HG03108 (cell line): ENCODE measurements around the gene RIMS1.

Source experiments
- ATAC-seq: cut with Tn5 transposase; IDR thresholded peaks from one replicate; pipeline ENCODE4 v1.9.1; 2021; ENCODE audit warnings: moderate library complexity; ENCODE audit not compliant: unreplicated experiment

Gene RIMS1

DNA sequence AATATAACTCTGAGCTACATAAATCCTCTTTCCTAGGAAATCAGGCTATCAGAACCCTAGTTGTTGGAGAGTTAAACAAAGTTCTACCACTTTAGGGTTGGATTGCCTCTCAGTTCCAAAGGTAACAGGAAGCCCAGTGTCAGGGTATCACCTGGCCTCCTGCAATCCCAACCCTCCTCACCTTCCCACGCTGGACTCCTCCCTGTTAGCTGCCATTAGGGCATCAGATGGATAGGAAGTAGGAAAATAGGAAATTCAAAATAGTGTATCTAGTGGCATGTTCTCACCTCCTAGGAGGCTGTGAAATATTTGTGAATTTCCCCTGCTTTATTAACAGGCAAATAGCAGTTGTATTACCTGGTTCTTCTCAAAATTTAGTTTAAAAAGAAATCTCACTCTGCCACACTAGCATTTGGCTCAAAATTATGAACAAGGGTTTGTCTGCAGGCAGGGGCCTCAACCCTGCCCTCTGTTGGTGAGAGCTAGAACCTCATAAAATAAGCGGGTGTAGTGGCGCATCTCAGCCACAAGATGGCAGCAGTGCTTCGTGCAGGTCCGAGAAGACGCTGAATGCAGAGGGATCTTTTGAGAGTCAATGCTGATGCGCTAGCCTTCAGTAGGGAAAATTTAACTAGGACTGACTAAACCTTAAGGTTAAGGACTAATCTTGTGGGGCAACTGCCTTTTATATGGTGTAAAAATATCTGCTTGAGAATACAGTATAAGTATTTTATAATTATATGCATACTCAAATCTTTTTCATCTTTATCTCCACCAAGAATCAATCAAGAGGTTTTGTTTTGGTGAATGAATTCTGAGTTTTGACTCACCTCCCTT is 525.7 kb downstream of the RIMS1 start:
- peak; percentile 80 for ATAC-seq

DNA sequence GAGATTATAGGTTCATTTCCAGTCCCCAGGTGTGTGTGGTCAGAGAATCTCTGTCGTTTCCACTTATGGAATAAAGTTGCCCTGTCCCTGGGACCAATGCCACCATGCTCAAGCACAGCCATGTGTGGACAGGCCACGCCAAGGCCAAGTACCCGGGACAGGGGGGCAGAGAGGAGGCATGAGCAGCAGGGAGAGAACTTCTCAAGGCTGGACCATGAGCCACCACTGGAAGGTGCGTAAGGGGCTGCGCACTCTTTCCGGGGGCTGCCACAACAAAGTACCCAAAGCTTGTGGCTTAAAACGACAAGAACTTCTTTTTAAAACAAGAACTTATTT is 526.3 kb downstream of the RIMS1 start:
- no peak for ATAC-seq

DNA sequence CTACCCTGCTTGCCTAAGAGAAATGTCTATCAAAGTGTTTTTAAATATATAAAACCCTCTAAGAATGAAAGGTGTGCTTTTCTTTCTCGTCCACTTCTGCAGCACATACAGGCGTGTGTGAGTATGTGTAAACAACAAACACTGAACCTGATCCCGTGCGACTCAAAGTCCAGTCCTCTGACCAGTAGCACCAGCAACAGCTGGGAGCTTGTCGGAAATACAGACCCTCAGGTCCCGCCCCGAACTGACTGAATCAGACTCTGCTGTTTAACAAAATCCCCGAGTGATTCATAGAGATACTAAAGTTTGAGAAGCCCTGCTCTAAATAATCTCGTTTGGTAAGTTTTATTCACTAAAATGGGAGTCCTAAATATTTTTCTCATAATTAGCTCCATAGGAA is 527.5 kb downstream of the RIMS1 start:
- ATAC-seq, result no peak

DNA sequence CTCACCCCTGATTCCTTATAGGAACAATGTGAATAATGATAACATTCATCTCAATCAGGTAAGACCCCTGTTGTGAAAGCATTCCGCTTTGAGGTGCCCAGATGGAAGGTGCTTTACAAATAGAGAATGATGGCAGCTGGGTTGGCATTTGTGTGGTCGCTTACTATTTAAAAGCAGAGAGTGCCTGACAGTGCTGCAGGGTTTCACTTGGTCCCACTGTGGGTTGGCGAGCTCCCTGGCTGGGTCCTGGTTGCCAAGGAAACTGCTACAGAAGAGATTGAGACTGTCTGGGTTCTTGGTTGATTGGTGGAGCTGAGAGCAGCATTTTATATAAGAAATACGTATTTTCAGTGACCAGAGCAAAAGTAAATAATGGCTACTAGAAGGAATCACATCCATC is 528.3 kb downstream of the RIMS1 start:
- no peak for ATAC-seq

DNA sequence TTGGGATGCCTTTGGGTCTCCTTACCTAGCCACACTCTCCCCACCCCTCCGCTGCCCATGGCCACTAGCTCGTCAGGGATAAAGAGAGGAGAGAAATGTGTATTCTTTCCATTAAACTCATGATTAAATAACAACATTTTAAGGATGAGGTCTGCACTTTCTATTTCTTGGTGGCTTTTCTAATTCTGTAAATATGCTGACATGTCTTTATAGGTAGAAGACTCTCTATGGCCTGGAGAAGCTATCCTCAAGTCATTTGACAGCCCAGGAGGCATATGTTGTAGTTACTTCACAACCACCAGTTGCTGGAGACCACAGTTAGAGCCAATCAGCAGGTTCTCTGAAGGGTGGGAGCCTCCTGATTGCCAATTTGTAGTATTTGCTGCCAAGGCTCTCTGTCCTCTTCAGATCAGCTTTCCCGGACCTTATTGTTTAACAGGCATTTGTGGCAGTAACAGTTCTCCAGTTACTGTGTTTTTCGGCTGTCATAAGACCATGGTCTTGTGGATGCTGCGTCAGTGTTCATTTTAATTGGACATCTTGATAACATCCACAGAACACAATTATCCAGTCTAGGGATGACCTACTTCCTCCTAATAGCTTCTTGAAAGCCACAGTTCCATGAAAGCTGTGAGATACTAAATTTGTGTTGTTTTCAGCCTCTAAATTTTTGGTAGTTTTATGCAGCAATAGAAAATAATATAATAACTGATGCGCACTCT is 530.6 kb downstream of the RIMS1 start:
- ATAC-seq, result no peak

DNA sequence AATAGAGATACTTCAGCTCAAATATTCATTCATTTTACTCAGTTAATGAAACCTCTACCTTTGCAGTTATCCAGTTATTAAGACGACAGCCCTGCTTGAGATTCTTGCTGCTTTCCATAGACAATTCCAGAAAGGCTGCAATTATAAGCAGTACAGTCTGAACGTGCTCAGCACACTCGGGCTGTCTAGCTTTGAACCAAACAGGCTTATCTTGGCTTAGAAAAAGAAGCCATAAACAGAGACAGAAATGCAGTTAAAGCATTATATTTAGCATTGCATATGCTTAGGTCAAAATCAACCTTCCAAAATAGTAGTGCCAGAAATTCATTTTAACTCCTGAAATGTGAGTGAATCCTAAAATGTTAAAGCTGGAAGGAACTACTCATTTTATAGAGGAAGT is 531.4 kb downstream of the RIMS1 start:
- ATAC-seq, result no peak

DNA sequence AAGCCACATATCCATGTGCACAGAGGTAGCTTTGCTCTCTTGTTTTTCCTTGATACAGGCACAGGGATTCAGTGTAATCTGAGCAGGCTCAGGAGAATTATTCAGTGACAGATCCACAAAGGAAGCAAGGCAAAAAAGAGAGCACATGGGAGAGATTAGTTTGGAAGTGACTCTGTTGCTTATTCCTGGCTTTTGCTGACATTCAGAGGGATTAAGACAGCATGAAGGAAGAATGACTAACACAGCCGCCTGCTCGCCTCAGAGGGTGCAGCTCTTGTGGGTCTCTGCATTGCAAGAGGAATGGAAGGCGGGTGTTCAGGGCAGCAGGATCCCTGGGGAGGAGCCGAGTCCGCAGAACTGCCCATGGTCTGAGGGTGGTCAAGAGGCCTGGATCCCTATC is 532.1 kb downstream of the RIMS1 start:
- ATAC-seq, result no peak

DNA sequence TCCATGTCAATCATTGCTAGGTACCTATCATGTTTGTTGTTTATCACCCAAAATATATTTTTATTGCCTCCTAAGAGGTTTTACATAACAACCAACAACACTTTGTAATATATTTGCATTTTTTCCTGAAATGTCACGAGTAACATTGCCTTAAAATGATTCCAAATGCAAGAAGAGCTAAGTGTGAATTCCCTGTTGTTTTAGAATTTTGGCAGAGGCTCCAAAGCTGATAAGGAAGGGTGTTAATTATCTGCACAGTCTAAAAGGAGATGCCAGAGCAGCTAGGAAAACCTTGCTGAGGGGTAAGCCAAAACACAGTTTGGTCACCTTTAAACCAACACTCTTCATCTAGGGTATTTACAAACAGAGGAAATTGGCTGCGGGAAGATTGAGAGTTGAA is 533.6 kb downstream of the RIMS1 start:
- no peak for ATAC-seq

DNA sequence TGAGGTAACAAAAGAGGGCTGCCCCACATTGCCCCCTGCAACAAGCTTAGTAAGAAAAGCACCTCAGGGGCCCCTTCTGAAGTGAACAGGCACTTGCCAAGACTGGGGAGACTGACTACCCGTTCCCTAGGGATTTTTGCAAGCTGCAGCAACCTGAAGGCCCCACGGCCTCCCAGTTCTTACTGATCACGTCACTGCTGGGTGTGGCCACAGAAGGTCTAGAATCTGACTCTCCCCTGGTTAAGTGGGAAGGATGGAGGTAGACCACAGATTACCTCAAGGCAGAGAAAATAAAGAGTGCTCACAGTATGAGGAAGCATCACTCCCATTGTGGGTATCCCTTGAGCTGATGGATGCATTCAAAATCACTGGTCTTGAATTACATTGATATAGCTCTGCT is 534.1 kb downstream of the RIMS1 start:
- no peak for ATAC-seq

DNA sequence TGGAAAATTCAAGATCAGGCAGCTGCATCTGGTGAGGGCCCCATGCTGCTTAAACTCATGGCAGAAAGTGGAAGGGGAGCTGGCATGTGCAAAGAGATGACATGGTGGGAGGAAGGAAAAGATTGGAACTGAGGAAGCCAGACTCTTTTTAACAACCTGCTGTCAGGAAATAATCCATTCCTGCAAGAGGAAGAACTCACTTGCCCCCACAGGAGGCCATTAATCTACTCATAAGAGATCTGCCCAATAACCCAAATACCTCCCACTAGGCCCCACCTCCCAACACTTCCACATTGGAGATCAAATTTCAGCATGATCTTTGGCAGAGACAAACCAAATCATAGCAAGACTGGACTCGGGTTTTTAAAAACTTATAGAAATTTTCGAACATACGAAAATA is 535.0 kb downstream of the RIMS1 start:
- ATAC-seq, result no peak

DNA sequence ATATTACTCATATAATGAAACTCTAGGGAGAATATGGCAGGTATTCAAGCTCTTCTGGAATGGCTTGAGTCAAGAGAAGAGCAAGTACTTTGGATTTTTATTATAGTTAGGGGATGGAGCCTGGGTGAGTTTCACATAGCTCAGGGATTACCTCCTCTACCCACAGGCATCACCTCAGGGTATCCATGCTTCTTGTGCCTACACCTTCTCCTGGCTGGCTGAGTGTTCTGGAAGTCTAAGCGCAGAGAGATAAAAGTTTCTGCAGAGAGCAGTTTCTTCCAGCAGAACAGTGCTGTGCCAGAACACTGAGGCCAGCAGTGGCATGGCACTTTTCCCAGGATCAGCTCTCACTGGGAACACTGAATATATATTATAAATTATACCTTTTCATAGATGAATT is 535.8 kb downstream of the RIMS1 start:
- no peak for ATAC-seq

DNA sequence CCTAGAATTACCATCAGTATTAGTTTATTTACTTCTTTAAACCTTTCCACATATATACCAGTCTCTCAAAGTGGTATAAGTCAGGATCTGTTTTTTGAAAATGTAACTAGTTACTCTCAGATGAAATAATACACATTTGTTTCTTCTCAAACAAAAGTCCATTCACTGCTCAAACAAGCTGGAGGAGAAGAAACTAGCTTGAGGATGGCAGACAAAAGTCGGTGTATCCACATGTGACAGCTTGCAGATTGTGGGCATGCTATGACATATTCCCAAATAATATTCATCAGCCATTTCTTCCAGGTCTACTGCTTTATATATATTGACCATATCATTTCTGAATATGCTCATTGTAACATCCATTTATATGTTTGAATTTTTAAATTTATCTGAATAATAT is 538.1 kb downstream of the RIMS1 start:
- no peak for ATAC-seq

DNA sequence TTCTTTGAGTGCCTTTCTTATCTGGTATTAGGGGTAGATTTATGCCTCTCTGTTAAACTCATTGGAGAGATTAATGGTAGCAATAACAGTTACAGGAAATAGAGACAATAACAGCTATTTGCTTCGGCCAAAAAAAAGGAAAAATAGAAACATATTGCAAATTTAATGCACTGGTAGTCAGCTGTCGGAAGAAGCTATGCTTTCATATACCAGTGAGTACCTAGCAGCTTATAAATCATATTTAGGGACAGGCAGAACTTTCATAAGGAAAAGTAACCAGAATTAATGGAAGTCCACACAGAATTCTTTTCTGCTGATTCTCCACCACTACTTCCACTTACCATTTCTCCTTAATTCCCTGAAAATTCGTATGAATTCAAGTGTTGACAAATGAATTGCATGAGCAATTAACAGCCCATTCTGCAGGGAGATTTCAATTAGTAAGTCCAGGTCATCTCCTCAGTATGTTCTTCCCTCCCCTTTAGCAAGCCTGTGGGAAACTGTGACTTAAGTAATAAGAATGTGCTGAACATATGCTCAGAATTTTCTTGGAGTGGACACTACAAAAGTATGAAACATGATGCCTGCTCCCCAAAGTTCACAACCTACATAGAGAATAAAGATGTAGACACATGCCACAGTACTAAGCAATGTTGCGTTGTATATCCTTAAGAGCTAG is 538.8 kb downstream of the RIMS1 start:
- ATAC-seq, result no peak

DNA sequence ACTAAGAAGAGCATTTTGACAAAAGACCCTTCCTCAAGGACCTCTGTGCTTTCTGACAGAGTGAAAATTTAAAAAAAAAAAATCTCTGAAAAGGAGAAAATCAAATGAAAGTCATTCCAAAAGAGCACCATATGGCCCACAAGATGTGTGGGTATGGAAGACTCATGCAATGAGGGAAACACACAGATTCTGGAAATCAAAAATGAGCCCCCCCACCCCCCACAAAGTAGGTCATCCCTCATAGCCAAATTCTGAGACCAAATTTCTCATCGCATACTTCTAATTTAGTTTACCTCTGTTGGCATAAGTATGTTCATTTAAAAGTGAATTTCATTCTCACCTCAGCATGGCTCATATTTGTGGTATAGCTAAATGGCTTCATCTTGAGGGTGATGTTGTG is 554.3 kb downstream of the RIMS1 start:
- ATAC-seq, result no peak

DNA sequence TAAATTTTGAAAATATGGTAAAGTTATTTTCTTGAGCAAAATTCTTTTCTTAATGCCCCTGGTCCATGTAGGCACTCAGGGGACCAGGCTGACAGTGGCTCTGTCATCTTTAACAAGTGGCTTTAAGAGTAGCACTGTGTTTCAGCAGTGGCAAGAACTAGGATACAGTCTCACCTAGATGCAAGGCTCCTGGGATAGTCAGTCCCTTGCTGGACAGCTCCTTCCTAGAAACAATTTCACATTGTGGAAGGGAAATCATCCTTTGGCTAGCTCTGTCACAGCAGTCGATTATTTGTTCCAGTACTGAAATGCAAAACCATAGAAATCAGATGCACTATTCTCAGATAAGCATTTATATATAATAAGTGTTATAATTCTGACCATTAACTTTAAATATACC is 560.1 kb downstream of the RIMS1 start:
- ATAC-seq, result no peak
